Measurements from ENCODE around the gene ZNF516. TPM values are rescaled to one million over a fixed set of nuclear protein-coding genes. Genes with fewer than 3 reads are reported as not detected.

Gene ZNF516
- total and polyA plus RNA-seq, 4 donors = 2.5 to 12.2 (median 7.6) TPM

GRCh38 chr18:76436342-76436741 lies 58.7 kb downstream of the ZNF516 start:
- WGBS = 94% methylated on average over 16 of the region's 16 CpGs
- H3K27ac ChIP-seq (ENCODE audit: low read depth in 1 of 2, low read length in 2 of 2) = no peak overlapping the region
- no peaks in the 10 kb centered on the region for H3K9me3 ChIP-seq (ENCODE audit: control insufficient read depth in 4 of 4, low read length in 3 of 4)
- H3K4me1 ChIP-seq (ENCODE audit: control insufficient read depth in 4 of 4, insufficient read depth in 4 of 4, low read length in 3 of 4) = no peaks in the 10 kb centered on the region
- H3K9ac ChIP-seq (ENCODE audit: low read depth in 1 of 2, low read length in 2 of 2) = no peak overlapping the region
- no peak overlapping the region for H3K4me3 ChIP-seq (ENCODE audit: low read depth in 1 of 3, low read length in 3 of 3)
- no peaks in the 10 kb centered on the region for H3K27me3 ChIP-seq (ENCODE audit: control insufficient read depth in 4 of 4, insufficient read depth in 4 of 4, low read length in 3 of 4)
- peaks cover 3 to 22% (median 15%) of the 10 kb centered on the region in 4 donors for H3K36me3 ChIP-seq (ENCODE audit: control insufficient read depth in 4 of 4, insufficient read depth in 3 of 4, low read depth in 1 of 4, low read length in 3 of 4)
- DNase-seq (ENCODE audit: low spot score) = no peak
- TF ChIP-seq RXRA (IDR thresholded peaks at IDR 0.05) = no peak
- TF ChIP-seq REST (IDR thresholded peaks at IDR 0.05) = no peak
- no peak for TF ChIP-seq HNF4A (conservative IDR thresholded peaks at IDR 0.05)
- TF ChIP-seq RAD21 (IDR thresholded peaks at IDR 0.05) = no peak
- TF ChIP-seq, protein P1, sequence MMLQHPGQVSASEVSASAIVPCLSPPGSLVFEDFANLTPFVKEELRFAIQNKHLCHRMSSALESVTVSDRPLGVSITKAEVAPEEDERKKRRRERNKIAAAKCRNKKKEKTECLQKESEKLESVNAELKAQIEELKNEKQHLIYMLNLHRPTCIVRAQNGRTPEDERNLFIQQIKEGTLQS (IDR thresholded peaks at IDR 0.05) = no peak
- no peak for TF ChIP-seq YY1 (IDR thresholded peaks at IDR 0.05)
- no peak for TF ChIP-seq HNF4G (IDR thresholded peaks at IDR 0.05)
- no peak for TF ChIP-seq GABPA (IDR thresholded peaks at IDR 0.05 in 1 of 2, conservative IDR thresholded peaks at IDR 0.05 in 1 of 2)
- no peak for TF ChIP-seq SP1 (IDR thresholded peaks at IDR 0.05)
- no peak for TF ChIP-seq EGR1 (IDR thresholded peaks at IDR 0.05; ENCODE audit: low read depth in 2 of 2)
- TF ChIP-seq NR2F2 (IDR thresholded peaks at IDR 0.05) = no peak
- TF ChIP-seq, protein P2, sequence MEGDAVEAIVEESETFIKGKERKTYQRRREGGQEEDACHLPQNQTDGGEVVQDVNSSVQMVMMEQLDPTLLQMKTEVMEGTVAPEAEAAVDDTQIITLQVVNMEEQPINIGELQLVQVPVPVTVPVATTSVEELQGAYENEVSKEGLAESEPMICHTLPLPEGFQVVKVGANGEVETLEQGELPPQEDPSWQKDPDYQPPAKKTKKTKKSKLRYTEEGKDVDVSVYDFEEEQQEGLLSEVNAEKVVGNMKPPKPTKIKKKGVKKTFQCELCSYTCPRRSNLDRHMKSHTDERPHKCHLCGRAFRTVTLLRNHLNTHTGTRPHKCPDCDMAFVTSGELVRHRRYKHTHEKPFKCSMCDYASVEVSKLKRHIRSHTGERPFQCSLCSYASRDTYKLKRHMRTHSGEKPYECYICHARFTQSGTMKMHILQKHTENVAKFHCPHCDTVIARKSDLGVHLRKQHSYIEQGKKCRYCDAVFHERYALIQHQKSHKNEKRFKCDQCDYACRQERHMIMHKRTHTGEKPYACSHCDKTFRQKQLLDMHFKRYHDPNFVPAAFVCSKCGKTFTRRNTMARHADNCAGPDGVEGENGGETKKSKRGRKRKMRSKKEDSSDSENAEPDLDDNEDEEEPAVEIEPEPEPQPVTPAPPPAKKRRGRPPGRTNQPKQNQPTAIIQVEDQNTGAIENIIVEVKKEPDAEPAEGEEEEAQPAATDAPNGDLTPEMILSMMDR (IDR thresholded peaks at IDR 0.05; ENCODE audit: low read depth, low read length, missing input control) = no peak
- no peak for TF ChIP-seq JUND (IDR thresholded peaks at IDR 0.05)
- TF ChIP-seq MAX (IDR thresholded peaks at IDR 0.05) = no peak
- TF ChIP-seq FOXA2 (IDR thresholded peaks at IDR 0.05) = no peak
- TF ChIP-seq TAF1 (conservative IDR thresholded peaks at IDR 0.05) = no peak
- TF ChIP-seq ZBTB33 (IDR thresholded peaks at IDR 0.05) = no peak
- no peak for TF ChIP-seq FOXA1 (IDR thresholded peaks at IDR 0.05)

Data from liver (tissue), 9 donors.